Measurements from ENCODE around the gene CARD9.

Gene CARD9

GRCh38 chr9:136318776-136319241 lies 54.7 kb downstream of the CARD9 start:
- DNase-seq, result no peak

GRCh38 chr9:136318111-136318775 lies 55.2 kb downstream of the CARD9 start:
- no peak for DNase-seq

- DNase-seq, result no peak
Observed at GRCh38 chr9:136317695-136318094, 55.8 kb downstream of the CARD9 start.

GRCh38 chr9:136316896-136317676 lies 56.4 kb downstream of the CARD9 start:
- DNase-seq, result no peak

- peak; percentile 65 to 67 for DNase-seq
Observed at GRCh38 chr9:136316271-136316751, 57.2 kb downstream of the CARD9 start.

- no peak for DNase-seq
Observed at GRCh38 chr9:136314944-136315343, 58.5 kb downstream of the CARD9 start.

- DNase-seq, result no peak
Observed at GRCh38 chr9:136314056-136314416, 59.4 kb downstream of the CARD9 start.
